ENCODE data around the gene ISOC2. TPM values are rescaled to one million over a fixed set of nuclear protein-coding genes. Genes with fewer than 3 reads are reported as not detected.

The ISOC2 gene
- total RNA-seq, 1 experiment from 2014 or later = 72.2 TPM

DNA sequence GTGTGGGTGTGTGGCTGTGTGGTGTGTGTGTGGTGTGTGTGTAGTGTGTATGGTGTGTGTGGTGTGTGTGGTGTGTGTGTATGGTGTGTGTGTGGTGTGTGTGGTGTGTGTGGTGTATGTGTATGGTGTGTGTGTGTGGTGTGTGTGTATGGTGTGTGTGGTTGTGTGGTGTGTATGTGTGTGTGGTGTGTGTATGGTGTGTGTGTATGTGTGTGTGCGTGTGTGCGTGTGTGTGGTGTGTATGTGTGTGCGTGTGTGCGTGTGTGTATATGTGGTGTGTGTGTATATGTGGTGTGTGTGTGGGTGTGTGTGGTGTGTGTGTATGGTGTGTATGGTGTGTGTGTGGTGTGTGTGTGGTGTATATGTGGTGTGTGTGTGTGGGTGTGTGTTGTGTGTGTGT lies 26.4 kb downstream of the ISOC2 start:
- H3K79me2 ChIP-seq (ENCODE audit: insufficient read depth, low read length) = no peaks in the 10 kb centered on the region
- H3K14ac ChIP-seq (ENCODE audit: insufficient read depth, low read length) = no peak overlapping the region
- H4K5ac ChIP-seq (ENCODE audit: insufficient read length, low read depth, low read length) = peak overlapping the region; percentile 31
- no peak overlapping the region for H3K56ac ChIP-seq (ENCODE audit: insufficient read length, low read depth, low read length)
- H2BK15ac ChIP-seq (ENCODE audit: low read depth, low read length) = no peak overlapping the region
- H2BK20ac ChIP-seq (ENCODE audit: low read depth, low read length, poor library complexity, severe bottlenecking) = no peak overlapping the region
- WGBS (ENCODE audit: extremely low coverage, insufficient read length, low lambda C conversion rate) = 100% methylated on average over 4 of the region's 4 CpGs
- no peak overlapping the region for H3T11ph ChIP-seq (ENCODE audit: low read length)
- no peaks in the 10 kb centered on the region for H3K79me1 ChIP-seq (ENCODE audit: insufficient read depth, low read depth, low read length, poor library complexity, severe bottlenecking)
- H3K4me1 Mint-ChIP-seq = peaks cover 0 to 5% of the 10 kb centered on the region in 2 experiments; a peak in 2 of 4 replicates
- no peak overlapping the region for H2BK120ac ChIP-seq (ENCODE audit: low read depth, low read length, poor library complexity, severe bottlenecking)
- H2BK5ac ChIP-seq (ENCODE audit: insufficient read length, low read length) = no peak overlapping the region
- no peaks in the 10 kb centered on the region for H4K20me1 ChIP-seq (ENCODE audit: control insufficient read depth, insufficient read depth, insufficient read length)
- no peak overlapping the region for H3K4me3 Mint-ChIP-seq
- no peak overlapping the region for H4K8ac ChIP-seq (replicated peaks; ENCODE audit: insufficient read length, low read depth, low read length)
- H3K27ac Mint-ChIP-seq = no peak overlapping the region
- peaks cover 41% of the 10 kb centered on the region for H3K27me3 Mint-ChIP-seq (ENCODE audit: low read depth)
- no peaks in the 10 kb centered on the region for H3K9me3 ChIP-seq (ENCODE audit: control insufficient read depth, low read depth, low read length)
- no peak overlapping the region for H4K91ac ChIP-seq (ENCODE audit: insufficient read length, low read depth, low read length)
- H3K36me3 Mint-ChIP-seq (ENCODE audit: insufficient read depth in 1 of 3, low read depth in 3 of 3) = peaks cover 0 to 2% (median 0%) of the 10 kb centered on the region in 3 experiments; a peak in 1 of 7 replicates
- DNase-seq = no peak
- no peak overlapping the region for H2AK5ac ChIP-seq (ENCODE audit: insufficient read length, low read length)
- TF ChIP-seq, protein P1, sequence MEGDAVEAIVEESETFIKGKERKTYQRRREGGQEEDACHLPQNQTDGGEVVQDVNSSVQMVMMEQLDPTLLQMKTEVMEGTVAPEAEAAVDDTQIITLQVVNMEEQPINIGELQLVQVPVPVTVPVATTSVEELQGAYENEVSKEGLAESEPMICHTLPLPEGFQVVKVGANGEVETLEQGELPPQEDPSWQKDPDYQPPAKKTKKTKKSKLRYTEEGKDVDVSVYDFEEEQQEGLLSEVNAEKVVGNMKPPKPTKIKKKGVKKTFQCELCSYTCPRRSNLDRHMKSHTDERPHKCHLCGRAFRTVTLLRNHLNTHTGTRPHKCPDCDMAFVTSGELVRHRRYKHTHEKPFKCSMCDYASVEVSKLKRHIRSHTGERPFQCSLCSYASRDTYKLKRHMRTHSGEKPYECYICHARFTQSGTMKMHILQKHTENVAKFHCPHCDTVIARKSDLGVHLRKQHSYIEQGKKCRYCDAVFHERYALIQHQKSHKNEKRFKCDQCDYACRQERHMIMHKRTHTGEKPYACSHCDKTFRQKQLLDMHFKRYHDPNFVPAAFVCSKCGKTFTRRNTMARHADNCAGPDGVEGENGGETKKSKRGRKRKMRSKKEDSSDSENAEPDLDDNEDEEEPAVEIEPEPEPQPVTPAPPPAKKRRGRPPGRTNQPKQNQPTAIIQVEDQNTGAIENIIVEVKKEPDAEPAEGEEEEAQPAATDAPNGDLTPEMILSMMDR (conservative IDR thresholded peaks at IDR 0.05) = no peak
- no peak overlapping the region for H3K18ac ChIP-seq (ENCODE audit: insufficient read length, low read depth, low read length)
- H3K4ac ChIP-seq (ENCODE audit: low read depth, low read length) = no peak overlapping the region
- H2AFZ ChIP-seq (ENCODE audit: low read length) = no peak overlapping the region
- H3K23me2 ChIP-seq (ENCODE audit: insufficient read length, low read depth, low read length, poor library complexity, severe bottlenecking) = peaks cover 3% of the 10 kb centered on the region
- H3K27ac ChIP-seq (ENCODE audit: insufficient read length, low read depth, low read length) = no peak overlapping the region
- H3K4me1 ChIP-seq (ENCODE audit: insufficient read depth, low read length) = no peaks in the 10 kb centered on the region
- H3K9ac ChIP-seq (ENCODE audit: extremely low read depth, insufficient read length, low read length) = no peak overlapping the region
- H3K23ac ChIP-seq (ENCODE audit: insufficient read length, low read depth, low read length) = no peak overlapping the region
- H3K4me2 ChIP-seq (ENCODE audit: insufficient read depth, insufficient read length, low read length) = no peak overlapping the region
- no peak overlapping the region for H2BK12ac ChIP-seq (ENCODE audit: insufficient read length, low read depth, low read length)
- peaks cover 6 to 10% of the 10 kb centered on the region in 2 experiments; a peak in 4 of 5 replicates for H3K9me3 Mint-ChIP-seq
- H3K27me3 ChIP-seq (ENCODE audit: insufficient read depth, low read length) = no peaks in the 10 kb centered on the region; the same call in 1 of the 2 replicates

Data from H9 (cell line).